ENCODE results near the gene ARPC1B.

DNA sequence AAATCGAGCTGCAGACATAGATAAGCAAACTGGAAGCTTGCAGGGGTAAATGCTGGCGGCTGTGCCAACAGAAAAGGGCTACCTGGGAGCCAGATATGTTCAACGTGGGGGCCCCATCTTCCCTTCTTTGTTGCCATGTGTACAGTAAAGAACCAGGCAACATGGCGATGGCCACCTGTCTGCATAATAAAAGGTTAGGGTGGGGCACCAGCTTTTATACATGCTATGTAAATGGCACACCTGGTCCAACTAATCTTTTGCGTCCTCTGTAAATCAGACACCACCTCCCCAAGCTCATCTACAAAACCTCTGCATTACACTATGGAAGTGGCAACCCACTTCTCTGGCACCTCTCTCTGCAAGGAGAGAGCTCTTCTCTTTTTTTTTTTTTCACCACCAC, 48.1 kb downstream of the ARPC1B start:
- TF ChIP-seq, protein P1, sequence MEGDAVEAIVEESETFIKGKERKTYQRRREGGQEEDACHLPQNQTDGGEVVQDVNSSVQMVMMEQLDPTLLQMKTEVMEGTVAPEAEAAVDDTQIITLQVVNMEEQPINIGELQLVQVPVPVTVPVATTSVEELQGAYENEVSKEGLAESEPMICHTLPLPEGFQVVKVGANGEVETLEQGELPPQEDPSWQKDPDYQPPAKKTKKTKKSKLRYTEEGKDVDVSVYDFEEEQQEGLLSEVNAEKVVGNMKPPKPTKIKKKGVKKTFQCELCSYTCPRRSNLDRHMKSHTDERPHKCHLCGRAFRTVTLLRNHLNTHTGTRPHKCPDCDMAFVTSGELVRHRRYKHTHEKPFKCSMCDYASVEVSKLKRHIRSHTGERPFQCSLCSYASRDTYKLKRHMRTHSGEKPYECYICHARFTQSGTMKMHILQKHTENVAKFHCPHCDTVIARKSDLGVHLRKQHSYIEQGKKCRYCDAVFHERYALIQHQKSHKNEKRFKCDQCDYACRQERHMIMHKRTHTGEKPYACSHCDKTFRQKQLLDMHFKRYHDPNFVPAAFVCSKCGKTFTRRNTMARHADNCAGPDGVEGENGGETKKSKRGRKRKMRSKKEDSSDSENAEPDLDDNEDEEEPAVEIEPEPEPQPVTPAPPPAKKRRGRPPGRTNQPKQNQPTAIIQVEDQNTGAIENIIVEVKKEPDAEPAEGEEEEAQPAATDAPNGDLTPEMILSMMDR (IDR thresholded peaks at IDR 0.05), result no peak
- no peak for TF ChIP-seq POLR2A (IDR thresholded peaks at IDR 0.05)

Measured in uterus (tissue), 2 donors.